Globus pallidus (tissue), 1 donor: ENCODE measurements around the gene CYRIA.

Source experiments
- DNase-seq: peaks from one replicate; pipeline ENCODE4 v3.0.0-alpha.2; 2015; ENCODE audit warnings: low spot score

Gene CYRIA

GRCh38 chr2:16650287-16651249 is 15.1 kb downstream of the CYRIA start:
- DNase-seq: no peak

- DNase-seq: no peak
Observed at GRCh38 chr2:16649353-16650286, 16.0 kb downstream of the CYRIA start.

- no peak for DNase-seq
Observed at GRCh38 chr2:16647992-16648617, 17.5 kb downstream of the CYRIA start.

GRCh38 chr2:16645775-16646559 is 19.7 kb downstream of the CYRIA start:
- DNase-seq: no peak

- no peak for DNase-seq
Observed at GRCh38 chr2:16645088-16645487, 20.5 kb downstream of the CYRIA start.

- no peak for DNase-seq
Observed at GRCh38 chr2:16644221-16644925, 21.3 kb downstream of the CYRIA start.

GRCh38 chr2:16643099-16643498 is 22.5 kb downstream of the CYRIA start:
- DNase-seq: no peak

- DNase-seq: no peak
Observed at GRCh38 chr2:16642088-16642487, 23.5 kb downstream of the CYRIA start.

GRCh38 chr2:16641509-16641908 is 24.1 kb downstream of the CYRIA start:
- no peak for DNase-seq

- DNase-seq: no peak
Observed at GRCh38 chr2:16640867-16641266, 24.8 kb downstream of the CYRIA start.

- DNase-seq: no peak
Observed at GRCh38 chr2:16640001-16640700, 25.5 kb downstream of the CYRIA start.

GRCh38 chr2:16639431-16639830 is 26.2 kb downstream of the CYRIA start:
- no peak for DNase-seq

GRCh38 chr2:16638946-16639345 is 26.7 kb downstream of the CYRIA start:
- DNase-seq: no peak

- DNase-seq: no peak
Observed at GRCh38 chr2:16637304-16637703, 28.3 kb downstream of the CYRIA start.

GRCh38 chr2:16635791-16636699 is 29.6 kb downstream of the CYRIA start:
- no peak for DNase-seq

- no peak for DNase-seq
Observed at GRCh38 chr2:16633621-16634430, 31.8 kb downstream of the CYRIA start.

- peak; percentile 73 for DNase-seq
Observed at GRCh38 chr2:16632598-16632997, 33.0 kb downstream of the CYRIA start.

- DNase-seq: no peak
Observed at GRCh38 chr2:16630463-16630862, 35.2 kb downstream of the CYRIA start.
